Measurements from ENCODE around the gene SAMD1. TPM values are rescaled to one million over a fixed set of nuclear protein-coding genes. Genes with fewer than 3 reads are reported as not detected.
A peak's percentile ranks its signal among the peaks of the same experiment; 100 is the strongest.
"Not testable (repeated sequence)": the region's sequence is repeated elsewhere in the genome, so short reads cannot be mapped to it uniquely, and the experiment has no call there.

The SAMD1 gene
- total RNA-seq, 1 donor from 2014 or later = 51.1 TPM

DNA sequence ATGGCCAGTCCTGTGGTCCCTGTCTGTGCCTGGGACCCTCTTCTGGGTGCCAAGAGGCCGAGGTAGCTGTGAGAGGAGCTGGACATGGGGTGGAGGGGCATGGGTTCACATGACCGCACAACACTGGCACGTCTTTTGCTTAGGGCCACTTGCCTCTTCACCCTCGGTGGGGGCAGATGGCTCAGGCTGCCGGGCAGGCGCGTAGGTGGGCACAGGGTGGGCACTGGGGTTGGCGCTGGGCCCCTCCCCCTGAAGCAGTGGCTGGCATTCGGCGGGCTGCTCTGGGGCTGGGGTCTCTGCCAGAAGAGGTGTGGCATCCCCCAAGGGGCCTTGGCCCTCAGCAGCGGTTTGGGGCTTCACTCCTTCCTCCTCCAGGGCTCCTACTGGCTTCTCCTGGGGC is 37.1 kb downstream of the SAMD1 start:
- ATAC-seq (ENCODE audit: poor library complexity) = no peak
- intact Hi-C loops (cut with DNase I) = no loop called here
- DNase-seq = no peak

DNA sequence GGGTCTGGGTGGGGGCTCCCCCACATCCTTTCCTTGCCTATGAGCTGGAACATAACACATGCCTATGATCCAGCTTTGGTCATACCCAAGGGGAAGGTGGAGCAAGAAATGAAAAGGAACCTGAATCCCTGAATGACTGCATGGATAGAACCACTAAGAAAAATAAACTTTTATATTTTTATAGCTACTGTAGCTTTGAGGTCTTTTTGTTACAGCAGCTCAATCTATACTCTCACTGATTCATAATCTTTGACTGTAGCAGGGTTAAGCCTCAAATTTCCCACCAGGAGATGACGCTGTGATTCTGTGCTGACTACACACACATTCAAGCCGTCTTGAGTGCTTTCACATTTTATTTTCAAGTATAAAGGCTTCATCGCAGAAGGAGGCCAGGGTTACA is 37.5 kb downstream of the SAMD1 start:
- intact Hi-C loops (cut with DNase I) = no loop called here
- ATAC-seq (ENCODE audit: poor library complexity) (no peak), DNase-seq (no peak)

DNA sequence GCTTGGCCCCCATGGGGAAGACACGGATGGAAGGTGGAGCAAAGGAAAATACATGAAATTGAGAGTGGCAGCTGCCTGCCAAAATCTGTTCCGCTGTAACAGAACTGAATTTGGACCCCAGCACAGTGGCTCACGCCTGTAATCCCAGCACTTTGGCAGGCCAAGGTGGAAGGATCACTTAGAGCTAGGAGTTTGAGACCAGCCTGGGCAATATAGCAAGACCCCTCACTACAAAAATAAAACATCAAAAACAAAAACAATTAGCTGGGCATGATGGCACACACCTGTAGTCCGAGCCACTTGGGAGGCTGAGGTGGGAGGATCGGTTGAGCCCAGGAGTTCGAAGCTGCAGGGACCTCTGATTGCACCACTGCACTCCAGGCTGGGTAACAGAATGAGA is 38.1 kb downstream of the SAMD1 start:
- DNase-seq (no peak), ATAC-seq (ENCODE audit: poor library complexity) (no peak)
- intact Hi-C loops (cut with DNase I) = no loop called here

DNA sequence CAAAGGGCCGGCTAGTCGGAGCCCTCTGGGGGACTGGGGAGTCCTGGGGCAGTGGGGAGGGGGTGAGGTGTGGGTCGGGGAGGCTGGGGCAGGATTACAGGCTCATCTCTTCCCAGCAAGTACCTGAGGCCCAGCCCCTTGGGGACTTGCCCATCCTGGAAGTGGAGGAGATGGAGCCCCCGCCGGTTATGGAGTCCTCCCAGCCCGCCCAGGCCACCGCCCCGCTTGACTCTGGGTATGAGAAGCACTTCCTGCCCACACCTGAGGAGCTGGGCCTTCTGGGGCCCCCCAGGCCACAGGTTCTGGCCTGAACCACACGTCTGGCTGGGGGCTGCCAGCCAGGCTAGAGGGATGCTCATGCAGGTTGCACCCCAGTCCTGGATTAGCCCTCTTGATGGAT is 38.6 kb downstream of the SAMD1 start:
- no peak for ATAC-seq (ENCODE audit: poor library complexity)

DNA sequence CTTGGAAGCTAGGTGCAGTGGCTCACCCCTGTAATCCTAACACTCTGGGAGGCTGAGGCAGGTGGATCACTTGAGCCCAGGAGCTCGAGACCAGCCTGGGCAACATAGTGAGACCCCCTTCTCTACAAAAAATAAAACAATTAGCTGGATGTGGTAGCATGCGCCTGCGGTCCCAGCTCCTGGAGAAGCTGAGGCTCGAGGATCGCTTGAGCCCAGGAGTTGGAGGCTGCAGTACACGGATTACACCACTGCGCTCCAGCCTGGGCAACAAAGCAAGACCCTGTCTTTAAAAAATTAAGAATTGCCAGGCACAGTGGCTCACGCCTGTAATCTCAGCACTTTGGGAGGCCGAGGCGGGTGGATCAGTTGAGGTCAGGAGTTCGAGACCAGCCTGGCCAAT is 39.6 kb downstream of the SAMD1 start:
- DNase-seq; ATAC-seq (ENCODE audit: poor library complexity); intact Hi-C loops (cut with DNase I): not testable (repeated sequence)

More for the DNA sequence above, 38.6 kb downstream of the SAMD1 start:
- intact Hi-C loops (cut with DNase I) = no loop called here
- no peak for DNase-seq

DNA sequence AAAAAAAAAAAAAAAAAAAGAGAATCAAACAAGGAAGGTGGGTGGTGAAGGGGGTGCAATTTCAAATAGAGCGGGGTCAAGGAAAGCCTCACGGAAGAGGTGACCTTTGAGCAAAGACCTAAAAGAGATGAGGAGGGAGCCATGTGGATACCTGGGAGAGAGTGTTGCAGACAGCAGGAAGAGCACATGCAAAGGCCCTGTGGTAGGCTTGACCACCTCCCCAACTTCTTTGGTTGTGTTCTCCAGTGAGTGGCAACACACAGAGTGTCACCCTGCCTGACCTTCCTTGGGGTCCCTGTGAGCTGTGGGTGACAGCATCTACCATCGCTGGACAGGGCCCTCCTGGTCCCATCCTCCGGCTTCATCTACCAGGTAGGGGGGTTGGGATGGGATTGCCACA is 40.0 kb downstream of the SAMD1 start:
- no peak for ATAC-seq (ENCODE audit: poor library complexity)
- DNase-seq = no peak
- intact Hi-C loops (cut with DNase I) = no loop called here

DNA sequence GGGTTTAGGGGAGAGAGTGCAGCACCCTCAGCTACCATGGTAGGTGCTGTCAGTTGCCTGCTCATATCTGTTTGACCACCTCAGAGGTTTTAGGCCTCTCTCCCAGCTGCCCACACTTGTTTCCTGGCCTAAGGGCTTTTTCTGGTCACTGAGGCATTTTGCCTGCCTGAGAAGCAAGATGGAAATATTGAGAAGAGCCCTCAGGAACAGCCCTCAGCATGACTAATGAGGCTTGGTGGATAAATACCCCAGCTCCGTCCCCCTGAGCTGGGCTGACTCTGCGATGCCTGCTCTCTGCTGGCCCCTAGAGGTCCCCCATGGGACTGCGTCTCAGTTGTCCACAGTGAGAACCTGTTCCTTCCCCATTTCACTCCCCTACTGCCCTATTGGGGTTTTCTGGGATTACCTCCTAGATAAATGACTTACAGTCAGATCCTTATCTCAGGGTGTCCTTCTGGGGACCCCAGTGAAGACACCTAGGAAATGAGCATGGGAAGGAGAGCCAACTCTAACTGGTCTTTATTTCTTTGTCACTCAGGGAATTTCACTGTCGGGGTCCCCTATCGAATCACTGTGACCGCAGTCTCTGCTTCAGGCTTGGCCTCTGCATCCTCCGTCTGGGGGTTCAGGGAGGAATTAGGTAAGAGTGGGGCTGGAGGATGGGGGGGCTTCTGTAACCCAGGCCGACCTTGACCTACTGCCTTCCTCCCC is 42.0 kb downstream of the SAMD1 start:
- peak; percentile 79 for DNase-seq
- intact Hi-C loops (cut with DNase I) = no loop called here
- ATAC-seq (ENCODE audit: poor library complexity) = peak; percentile 77

DNA sequence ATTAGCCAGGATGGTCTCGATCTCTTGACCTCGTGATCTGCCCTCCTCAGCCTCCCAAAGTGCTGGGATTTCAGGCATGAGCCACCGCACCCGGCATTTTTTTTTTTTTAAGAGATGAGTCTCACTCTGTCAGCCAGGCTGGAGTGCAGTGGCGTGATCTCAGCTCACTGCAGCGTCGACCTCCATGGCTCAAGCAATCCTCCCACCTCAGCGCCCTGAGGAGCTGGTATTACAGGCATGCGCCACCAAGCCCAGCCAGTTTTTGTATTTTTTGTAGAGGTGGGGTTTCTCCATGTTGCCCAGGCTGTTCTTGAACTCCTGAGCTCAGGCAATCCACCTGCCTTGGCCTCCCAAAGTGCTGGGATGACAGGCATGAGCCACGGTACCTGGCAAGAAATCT is 42.7 kb downstream of the SAMD1 start:
- DNase-seq; ATAC-seq (ENCODE audit: poor library complexity); intact Hi-C loops (cut with DNase I): not testable (repeated sequence)

DNA sequence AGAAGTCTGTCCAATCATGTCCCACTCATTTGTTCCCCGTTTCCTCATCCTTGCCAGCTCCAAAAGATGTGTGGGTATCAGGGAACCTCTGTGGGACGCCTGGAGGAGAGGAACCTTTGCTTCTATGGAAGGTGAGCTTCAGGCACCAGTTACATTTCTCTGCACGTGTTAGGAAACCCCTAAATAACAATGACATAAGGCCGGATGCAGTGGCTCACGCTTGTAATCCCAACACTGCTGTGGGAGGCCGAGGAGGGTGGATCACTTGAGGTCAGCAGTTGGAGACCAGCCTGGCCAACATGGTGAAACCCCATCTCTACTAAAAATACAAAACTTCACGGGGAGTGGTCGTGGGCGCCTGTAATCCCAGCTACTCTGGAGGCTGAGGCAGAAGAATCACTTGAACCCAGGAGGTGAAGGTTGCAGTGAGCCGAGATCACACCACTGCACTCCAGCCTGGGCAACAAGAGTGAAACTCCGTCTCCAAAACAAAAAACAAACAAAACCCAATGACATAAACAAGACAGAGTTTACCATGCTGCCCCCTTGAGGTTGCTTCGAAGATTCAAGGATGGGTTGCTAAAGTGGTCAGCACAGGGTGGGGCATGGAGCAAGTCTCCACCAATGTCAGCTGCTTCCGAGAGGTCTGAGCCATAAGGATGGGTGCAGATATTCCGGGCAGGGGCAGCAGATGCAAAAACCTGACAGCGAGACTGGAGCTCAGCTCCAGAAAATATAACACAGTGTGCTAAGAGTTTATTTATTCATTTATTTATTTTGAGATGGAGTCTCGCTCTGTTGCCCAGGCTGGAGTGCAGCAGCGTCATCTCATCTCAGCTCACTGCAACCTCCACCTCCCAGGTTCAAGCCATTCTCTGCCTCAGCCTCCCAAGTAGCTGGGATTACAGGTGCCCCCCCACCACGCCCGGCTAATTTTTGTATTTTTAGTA is 47.6 kb downstream of the SAMD1 start:
- ATAC-seq (ENCODE audit: poor library complexity) (peak; percentile 87), DNase-seq (peak; percentile 45)
- intact Hi-C loops (cut with DNase I) = not testable (repeated sequence)

DNA sequence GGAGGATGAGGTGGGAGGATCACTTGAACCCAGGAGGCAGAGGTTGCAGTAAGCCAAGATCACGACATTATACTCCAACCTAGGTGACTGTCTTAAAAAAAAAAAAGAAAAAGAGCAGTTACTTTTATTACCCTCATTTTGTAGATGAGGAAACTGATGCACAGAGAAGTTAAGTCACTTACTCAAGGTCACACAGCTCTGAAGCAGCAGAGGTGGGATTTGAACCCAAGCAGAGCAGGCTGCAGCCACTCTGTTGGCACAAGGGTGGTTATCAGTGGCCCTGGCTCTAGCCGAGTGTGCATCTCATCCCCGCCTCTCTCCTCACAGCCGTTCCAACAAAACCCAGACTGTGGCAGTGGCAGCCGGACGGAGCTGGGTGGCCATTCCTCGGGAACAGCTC is 51.4 kb downstream of the SAMD1 start:
- DNase-seq (no peak), ATAC-seq (ENCODE audit: poor library complexity) (no peak)
- intact Hi-C loops (cut with DNase I) = no loop called here

Other genes with a start within 250 kb of the SAMD1 start
- gene NANOS3, start 213.6 kb downstream of the SAMD1 start, total RNA-seq = 1.8 TPM
- 0.81 TPM for gene BRME1, start 184.6 kb downstream of the SAMD1 start, total RNA-seq
- 20.0 TPM for gene CC2D1A, start 184.6 kb downstream of the SAMD1 start, total RNA-seq
- 3.1 TPM for gene PODNL1, start 152.3 kb downstream of the SAMD1 start, total RNA-seq
- 15.4 TPM for gene DCAF15, start 138.2 kb downstream of the SAMD1 start, total RNA-seq
- 13.0 TPM for gene RFX1, start 84.4 kb downstream of the SAMD1 start, total RNA-seq
- gene RLN3, start 62.6 kb downstream of the SAMD1 start, total RNA-seq = not detected
- 5.3 TPM for gene IL27RA, start 59.0 kb downstream of the SAMD1 start, total RNA-seq
- not detected for gene PALM3, start 28.7 kb downstream of the SAMD1 start, total RNA-seq
- 7.9 TPM for gene MISP3, start 18.0 kb downstream of the SAMD1 start, total RNA-seq
- gene C19orf67, start 5.0 kb downstream of the SAMD1 start, total RNA-seq = not detected
- gene PRKACA, start 27.0 kb upstream of the SAMD1 start, total RNA-seq = 460 TPM
- 1.00 TPM for gene ASF1B, start 45.8 kb upstream of the SAMD1 start, total RNA-seq
- 20.0 TPM for gene ADGRL1, start 115.4 kb upstream of the SAMD1 start, total RNA-seq